Transverse colon (tissue), 4 donors: ENCODE results near the gene PIK3IP1. TPM values are rescaled to one million over a fixed set of nuclear protein-coding genes. Genes with fewer than 3 reads are reported as not detected.

Experiments used
- DNase-seq: peaks from one replicate; pipeline ENCODE4 v3.0.0-alpha.2; 2019
- H3K27ac ChIP-seq, 4 donors: fragments of 200-600 bp; sonication (generic); 2 replicates each; pipeline ENCODE4 v1.5.1; 2016 to 2018; ENCODE audit warnings: inconsistent platforms in 4 of 4
- H3K27me3 ChIP-seq: fragments of 200-600 bp; sonication (generic); 2 replicates; pipeline ENCODE4 v1.5.1; 2017; ENCODE audit warnings: inconsistent platforms
- H3K36me3 ChIP-seq, 4 donors: fragments of 200-600 bp; sonication (generic); 2 replicates each; pipeline ENCODE4 v1.5.1; 2017 to 2019; ENCODE audit warnings: inconsistent platforms in 4 of 4
- H3K4me1 ChIP-seq, 4 donors: fragments of 200-600 bp; sonication (generic); 2 replicates each; pipeline ENCODE4 v1.5.1; 2017 to 2020; ENCODE audit warnings: inconsistent platforms in 4 of 4
- H3K4me3 ChIP-seq, 4 donors: fragments of 200-600 bp; sonication (generic); 1 replicate in 1 of 4; 2 replicates in 3 of 4; pipeline versions ENCODE4 v1.5.1 to v1.6.1; 2017 to 2019; ENCODE audit warnings: inconsistent platforms in 4 of 4
- H3K9me3 ChIP-seq, 2 donors: fragments of 200-600 bp; sonication (generic); 2 replicates each; pipeline ENCODE4 v1.5.1; 2017 to 2019; ENCODE audit warnings: inconsistent platforms in 2 of 2
- EP300 ChIP-seq: sonication (generic); formaldehyde crosslinking; IDR thresholded peaks from one replicate; pipeline ENCODE4 v1.6.1; 2017; ENCODE audit warnings: antibody characterized with exemption, low read depth
- POLR2A ChIP-seq: fragments of 450-650 bp; IDR thresholded peaks from one replicate; pipeline ENCODE4 v1.6.1; 2016; ENCODE audit warnings: antibody characterized with exemption, mild to moderate bottlenecking, moderate library complexity
- POLR2AphosphoS5 ChIP-seq, 3 donors: sonication (generic); formaldehyde crosslinking; IDR thresholded peaks; one replicate each; pipeline ENCODE4 v1.6.1; 2016; ENCODE audit warnings: antibody characterized with exemption in 3 of 3
- WGBS, 2 donors: methylation state at CpG; one replicate each; pipeline ENCODE4 v1.1.5; 2018; ENCODE audit warnings: low coverage in 1 of 2; 5-methylcytosine and 5-hydroxymethylcytosine counted together
- in situ Hi-C, 4 donors: fragments of 200-750 bp; cut with MboI; loops; one replicate each; pipeline versions ENCODE4 v1.15.0 to v1.15.1; 2017; ENCODE audit warnings: low sequenced_read_pairs in 3 of 4, low pct_ligation_motif_present in 1 of 4, low pct_unique_long_range_greater_than_20kb in 1 of 4
- intact Hi-C: fragments of 100-400 bp; cut with DNase I; formaldehyde crosslinking; loops from one replicate; pipeline ENCODE4 v1.15.1; 2023; ENCODE audit warnings: low total_unique reads
- total RNA-seq, 4 donors: library from RNA; depleted of rRNA; stranded (reverse); fragments of >200 nt; gene quantifications; one replicate each; pipeline ENCODE4 v1.1.0, GENCODE V29; 2016
- TF ChIP-seq, protein P1 (sequence below), 5 experiments: fragments of 200-600 bp in 3 of 5; fragments of 450-650 bp in 2 of 5; sonication (generic) in 3 of 5; IDR thresholded peaks; 1 replicate in 2 of 5; 2 replicates in 3 of 5; pipeline ENCODE4 v1.5.1; 2016 to 2017; ENCODE audit warnings: antibody characterized with exemption in 5 of 5, inconsistent platforms in 3 of 5, mild to moderate bottlenecking in 2 of 5, moderate library complexity in 1 of 5

Gene PIK3IP1
- total RNA-seq, 4 donors from 2014 or later: 11.6 to 46.7 (median 35.2) TPM

DNA sequence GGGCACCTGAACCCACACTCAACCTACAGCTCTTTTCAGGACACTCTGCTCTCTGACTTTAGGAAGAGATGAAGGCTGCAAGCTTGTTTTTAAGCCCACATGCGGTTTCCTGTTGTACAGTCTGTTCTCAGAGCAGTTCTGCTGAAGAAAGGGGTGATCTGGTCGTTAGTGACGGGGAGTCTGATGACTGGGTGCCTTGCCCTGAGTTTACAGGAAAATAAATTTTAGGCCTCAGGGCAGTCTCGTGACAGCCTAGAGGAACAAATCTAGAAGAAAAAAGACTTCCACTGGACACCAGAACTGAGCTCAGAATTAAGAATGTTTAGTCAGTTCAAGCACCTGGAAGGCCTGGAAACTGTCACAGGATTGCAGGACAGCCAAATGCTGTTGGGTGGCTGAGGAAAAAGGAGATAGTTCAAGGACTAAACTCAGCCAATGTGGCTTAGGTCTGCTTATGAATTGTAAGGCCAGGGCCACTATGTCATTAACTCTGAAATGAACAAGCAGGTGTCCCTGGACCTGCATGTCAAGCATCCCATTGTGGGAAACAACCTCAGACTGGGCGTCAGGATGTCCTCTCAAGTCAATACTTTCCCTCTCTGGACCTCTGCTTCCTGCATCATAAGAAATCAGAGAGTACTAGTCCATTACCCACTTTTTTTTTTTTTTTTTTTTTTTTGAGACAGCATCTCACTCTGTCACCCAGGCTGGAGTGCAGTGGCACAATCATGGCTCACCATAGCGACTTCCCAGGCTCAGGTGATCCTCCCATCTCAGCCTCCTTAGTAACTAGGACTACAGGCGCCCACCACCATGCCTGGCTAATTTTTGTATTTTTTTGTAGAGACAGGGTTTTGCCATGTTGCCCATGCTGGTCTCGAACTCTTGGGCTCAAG is 5.7 kb downstream of the PIK3IP1 start:
- in situ Hi-C loops (no loop called here), intact Hi-C loops (no loop called here)
- TF ChIP-seq EP300: peak; percentile 83
- TF ChIP-seq POLR2A: peak; percentile 53
- peak in 2 of 3 donors; percentile 55 to 66 for TF ChIP-seq POLR2AphosphoS5 (IDR thresholded peaks at IDR 0.05)
- TF ChIP-seq, protein P1, sequence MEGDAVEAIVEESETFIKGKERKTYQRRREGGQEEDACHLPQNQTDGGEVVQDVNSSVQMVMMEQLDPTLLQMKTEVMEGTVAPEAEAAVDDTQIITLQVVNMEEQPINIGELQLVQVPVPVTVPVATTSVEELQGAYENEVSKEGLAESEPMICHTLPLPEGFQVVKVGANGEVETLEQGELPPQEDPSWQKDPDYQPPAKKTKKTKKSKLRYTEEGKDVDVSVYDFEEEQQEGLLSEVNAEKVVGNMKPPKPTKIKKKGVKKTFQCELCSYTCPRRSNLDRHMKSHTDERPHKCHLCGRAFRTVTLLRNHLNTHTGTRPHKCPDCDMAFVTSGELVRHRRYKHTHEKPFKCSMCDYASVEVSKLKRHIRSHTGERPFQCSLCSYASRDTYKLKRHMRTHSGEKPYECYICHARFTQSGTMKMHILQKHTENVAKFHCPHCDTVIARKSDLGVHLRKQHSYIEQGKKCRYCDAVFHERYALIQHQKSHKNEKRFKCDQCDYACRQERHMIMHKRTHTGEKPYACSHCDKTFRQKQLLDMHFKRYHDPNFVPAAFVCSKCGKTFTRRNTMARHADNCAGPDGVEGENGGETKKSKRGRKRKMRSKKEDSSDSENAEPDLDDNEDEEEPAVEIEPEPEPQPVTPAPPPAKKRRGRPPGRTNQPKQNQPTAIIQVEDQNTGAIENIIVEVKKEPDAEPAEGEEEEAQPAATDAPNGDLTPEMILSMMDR (IDR thresholded peaks at IDR 0.05): no peak
- H3K9me3 ChIP-seq: no peaks in the 10 kb centered on the region
- peak; percentile 56 for DNase-seq
- H3K4me1 ChIP-seq: peaks cover 17 to 71% (median 22%) of the 10 kb centered on the region in 4 donors
- WGBS, 2 donors: 74 to 78% methylated on average over 4 to 8 of the region's 8 CpGs
- H3K27me3 ChIP-seq: no peaks in the 10 kb centered on the region
- peak overlapping the region; percentile 95 to 99 (median 98) for H3K27ac ChIP-seq
- H3K36me3 ChIP-seq: peaks cover 0 to 26% (median 8%) of the 10 kb centered on the region in 4 donors
- H3K4me3 ChIP-seq: no peak overlapping the region

DNA sequence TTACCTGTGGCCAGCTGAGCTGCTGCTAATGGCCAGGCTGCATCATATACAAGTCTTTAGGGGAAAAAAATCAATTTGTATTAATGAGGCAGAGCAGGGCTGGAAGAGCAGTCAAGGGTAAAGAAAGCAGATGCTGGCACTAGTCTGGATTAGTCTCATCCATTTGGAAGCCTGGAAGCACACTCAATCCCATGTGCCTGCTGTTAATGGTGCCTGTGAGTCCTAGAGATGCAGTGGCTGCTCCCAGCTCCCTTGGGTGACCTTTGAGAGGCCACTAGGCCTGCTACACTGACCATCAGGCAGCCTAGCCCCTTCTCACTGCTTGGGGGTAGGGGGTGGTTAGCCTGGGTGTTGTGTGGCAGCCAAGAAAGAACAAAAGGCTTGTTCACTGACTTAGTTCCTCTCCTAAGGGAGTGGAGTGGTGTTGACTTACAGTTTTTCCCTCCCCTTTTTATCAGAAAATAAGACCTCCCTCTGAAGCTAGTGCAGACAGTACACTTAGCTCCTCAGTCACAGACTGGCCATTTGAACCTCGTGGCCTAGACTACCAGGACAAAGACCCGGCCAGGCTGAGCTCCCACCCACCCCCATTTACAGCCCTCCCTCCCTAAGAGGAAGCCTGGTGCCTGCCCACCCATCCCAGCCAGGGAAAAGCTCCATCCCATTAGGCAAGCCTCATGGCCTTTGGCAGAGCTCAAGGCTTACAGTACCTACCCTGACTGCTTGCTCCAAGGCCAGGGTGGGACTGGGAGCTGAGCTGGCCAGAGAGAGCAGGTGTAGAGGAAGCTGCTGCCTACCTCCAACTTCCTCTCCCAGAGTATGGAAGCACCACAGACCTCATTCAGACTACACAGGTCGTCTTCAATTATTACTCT is 7.8 kb downstream of the PIK3IP1 start:
- intact Hi-C loops: no loop called here
- no peak for DNase-seq
- 0 to 24% methylated on average over 2 to 3 of the region's 3 CpGs for WGBS, 2 donors

DNA sequence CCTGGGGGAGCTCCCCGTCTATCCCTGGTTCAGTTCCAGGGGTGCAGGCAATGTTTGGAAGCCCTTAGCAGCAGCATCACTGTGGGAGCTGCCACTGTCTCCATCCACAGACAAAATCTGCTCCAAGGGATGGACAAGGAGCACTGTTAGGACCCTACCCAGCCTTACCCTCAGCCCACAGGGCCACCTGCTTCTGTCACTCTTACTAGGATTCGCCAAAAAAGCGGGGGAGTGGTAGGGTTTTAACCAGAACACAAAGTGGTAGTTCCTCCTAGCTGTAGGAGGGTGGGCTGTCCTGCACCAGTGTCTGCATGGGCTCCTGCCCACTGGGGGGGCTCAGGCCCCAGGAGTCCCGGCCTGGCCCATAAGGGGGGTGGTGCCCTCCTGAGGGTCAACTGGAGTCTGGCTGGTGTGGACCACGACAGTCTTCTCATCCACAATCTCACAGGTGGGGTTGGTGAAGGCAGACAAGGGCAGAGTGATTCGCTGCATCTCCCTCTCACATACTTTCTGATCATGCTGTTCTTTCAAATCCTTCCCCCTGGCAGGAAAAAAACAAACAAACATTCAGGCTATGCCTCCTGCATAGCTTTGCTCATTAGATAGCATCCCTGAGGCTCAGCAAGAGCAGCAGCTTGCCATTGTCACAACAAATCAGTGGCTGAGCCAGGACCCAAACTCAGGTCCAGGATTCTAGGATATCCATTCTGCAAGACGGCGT is 9.4 kb downstream of the PIK3IP1 start:
- peaks cover 0 to 47% (median 4%) of the 10 kb centered on the region in 4 donors for H3K4me1 ChIP-seq
- 74% methylated on average over 8 of the region's 8 CpGs; no CpG with 5 or more reads in 1 of the 2 donors for WGBS, 2 donors
- intact Hi-C loops (no loop called here), in situ Hi-C loops (no loop called here)
- H3K9me3 ChIP-seq: no peaks in the 10 kb centered on the region
- peaks cover 0 to 44% (median 13%) of the 10 kb centered on the region in 4 donors for H3K36me3 ChIP-seq
- H3K4me3 ChIP-seq: no peak overlapping the region
- no peak for DNase-seq
- peak overlapping the region in 3 of 4 donors; percentile 10 to 51 (median 26) for H3K27ac ChIP-seq
- peak in 1 of 3 donors; percentile 9 for TF ChIP-seq POLR2AphosphoS5 (IDR thresholded peaks at IDR 0.05)
- no peak for TF ChIP-seq POLR2A
- TF ChIP-seq, protein P1 (IDR thresholded peaks at IDR 0.05): no peak
- no peak for TF ChIP-seq EP300
- H3K27me3 ChIP-seq: no peaks in the 10 kb centered on the region

More for the DNA sequence above, 7.8 kb downstream of the PIK3IP1 start:
- in situ Hi-C loops: no loop called here
- peaks cover 9 to 63% (median 13%) of the 10 kb centered on the region in 4 donors for H3K4me1 ChIP-seq
- H3K4me3 ChIP-seq: no peak overlapping the region
- H3K36me3 ChIP-seq: peaks cover 0 to 40% (median 13%) of the 10 kb centered on the region in 4 donors
- H3K27me3 ChIP-seq: no peaks in the 10 kb centered on the region
- no peaks in the 10 kb centered on the region for H3K9me3 ChIP-seq
- peak in 1 of 3 donors; percentile 27 for TF ChIP-seq POLR2AphosphoS5 (IDR thresholded peaks at IDR 0.05)
- TF ChIP-seq, protein P1 (IDR thresholded peaks at IDR 0.05): no peak
- H3K27ac ChIP-seq: peak overlapping the region; percentile 95 to 99 (median 98)
